Bronchial epithelial cell (primary cell): ENCODE data around the gene SH2D3A. TPM values are rescaled to one million over a fixed set of nuclear protein-coding genes. Genes with fewer than 3 reads are reported as not detected.
"Not testable (repeated sequence)": the region's sequence is repeated elsewhere in the genome, so short reads cannot be mapped to it uniquely, and the experiment has no call there.

Experiments
- DNase-seq: peaks from one replicate; pipeline ENCODE4 v3.0.0-alpha.2; 2010; ENCODE audit warnings: low read depth
- FAIRE-seq: peaks from 2 replicates; lab custom pipeline; 2011; peaks lifted over from hg19 to GRCh38; lab: Jason Lieb, UNC
- H3K27me3 ChIP-seq: 2 replicates; pipeline ENCODE4 v1.5.1; 2011; ENCODE audit warnings: low read length; ENCODE audit not compliant: control insufficient read depth, insufficient read depth
- H3K36me3 ChIP-seq: 2 replicates; pipeline ENCODE4 v1.5.1; 2011; ENCODE audit warnings: low read length; ENCODE audit not compliant: control insufficient read depth, insufficient read depth
- H3K4me3 ChIP-seq: 2 replicates; pipeline ENCODE4 v1.5.1; 2011; ENCODE audit warnings: mild to moderate bottlenecking, low read depth, low read length, control low read depth
- CTCF ChIP-seq: IDR thresholded peaks from 2 replicates; pipeline ENCODE4 v1.5.1; 2011; ENCODE audit warnings: mild to moderate bottlenecking, moderate library complexity, low read length, control low read depth, inconsistent platforms; ENCODE audit not compliant: insufficient read depth, severe bottlenecking
- total RNA-seq: library from RNA; depleted of rRNA; stranded (reverse); fragments of >200 nt; gene quantifications from 2 replicates; pipeline ENCODE4 v1.2.1, GENCODE V29; 2014

The SH2D3A gene
- total RNA-seq, 1 donor from 2014 or later, result 88.5 TPM

GRCh38 chr19:6709549-6709948 lies 57.7 kb downstream of the SH2D3A start:
- no peak for TF ChIP-seq CTCF
- Histone ChIP-seq H3K27me3 (no peaks in the 10 kb centered on the region), H3K36me3 (no peaks in the 10 kb centered on the region), H3K4me3 (no peak overlapping the region)
- no peak for DNase-seq
- no peak for FAIRE-seq

GRCh38 chr19:6708913-6709312 lies 58.3 kb downstream of the SH2D3A start:
- H3K4me3 ChIP-seq, H3K36me3 ChIP-seq, FAIRE-seq, H3K27me3 ChIP-seq, DNase-seq: not testable (repeated sequence)

- TF ChIP-seq CTCF, result no peak
- Histone ChIP-seq H3K27me3 (no peaks in the 10 kb centered on the region), H3K36me3 (no peaks in the 10 kb centered on the region), H3K4me3 (no peak overlapping the region)
- DNase-seq (no peak), FAIRE-seq (no peak)
These were observed 58.9 kb downstream of the SH2D3A start for GRCh38 chr19:6708346-6708745.

GRCh38 chr19:6707658-6708018 lies 59.6 kb downstream of the SH2D3A start:
- H3K4me3 ChIP-seq, result no peak overlapping the region
- no peaks in the 10 kb centered on the region for H3K36me3 ChIP-seq
- H3K27me3 ChIP-seq, result no peaks in the 10 kb centered on the region
- FAIRE-seq (no peak), DNase-seq (no peak)
- no peak for TF ChIP-seq CTCF

GRCh38 chr19:6707011-6707657 lies 60.1 kb downstream of the SH2D3A start:
- no peak overlapping the region for H3K4me3 ChIP-seq
- FAIRE-seq, result no peak
- H3K27me3 ChIP-seq, result no peaks in the 10 kb centered on the region
- no peak for TF ChIP-seq CTCF
- H3K36me3 ChIP-seq, result no peaks in the 10 kb centered on the region
- DNase-seq, result no peak

GRCh38 chr19:6706633-6706958 lies 60.6 kb downstream of the SH2D3A start:
- H3K4me3 ChIP-seq, result no peak overlapping the region
- FAIRE-seq, result no peak
- TF ChIP-seq CTCF, result no peak
- DNase-seq, result no peak
- no peaks in the 10 kb centered on the region for H3K27me3 ChIP-seq
- no peaks in the 10 kb centered on the region for H3K36me3 ChIP-seq
